Ovary (tissue), 3 donors: ENCODE measurements around the gene SLC4A2.

ENCODE experiments used
- CTCF ChIP-seq, 3 donors: fragments of 450-650 bp in 2 of 3; fragments of 200-600 bp in 1 of 3; IDR thresholded peaks; one replicate each; pipeline versions ENCODE4 v1.5.1 to v1.8.0; 2016 to 2022; ENCODE audit warnings: antibody characterized with exemption in 3 of 3, mild to moderate bottlenecking in 1 of 3
- EP300 ChIP-seq: sonication (generic); formaldehyde crosslinking; IDR thresholded peaks from one replicate; pipeline ENCODE4 v1.6.1; 2017; ENCODE audit warnings: antibody characterized with exemption
- POLR2A ChIP-seq: fragments of 450-650 bp; IDR thresholded peaks from one replicate; pipeline ENCODE4 v1.6.1; 2017; ENCODE audit warnings: antibody characterized with exemption, mild to moderate bottlenecking, moderate library complexity
- donor health status: DM: no; HTN: no; CAD: no.

- TF ChIP-seq CTCF (IDR thresholded peaks at IDR 0.05) = no peak
- TF ChIP-seq POLR2A = no peak
- no peak for TF ChIP-seq EP300
Observed at GRCh38 chr7:151085329-151085690, 25.9 kb downstream of the SLC4A2 start.
